GM18505 (cell line): ENCODE data around the gene CEP128.

Experiments
- ATAC-seq: cut with Tn5 transposase; IDR thresholded peaks from one replicate; pipeline ENCODE4 v1.9.1; 2021; ENCODE audit not compliant: unreplicated experiment
- POLR2A ChIP-seq: IDR thresholded peaks from 4 replicates; pipeline ENCODE4 v1.6.1; 2011; ENCODE audit warnings: borderline replicate concordance; ENCODE audit not compliant: insufficient read depth, insufficient read length; ENCODE audit errors: extremely low read depth

Gene CEP128

GRCh38 chr14:80522936-80523335, 418.6 kb downstream of the CEP128 start:
- TF ChIP-seq POLR2A: no peak
- no peak for ATAC-seq

GRCh38 chr14:80522411-80522810, 419.1 kb downstream of the CEP128 start:
- no peak for ATAC-seq
- TF ChIP-seq POLR2A: no peak

- no peak for ATAC-seq
- TF ChIP-seq POLR2A: no peak
Observed at GRCh38 chr14:80521456-80521855, 420.1 kb downstream of the CEP128 start.

DNA sequence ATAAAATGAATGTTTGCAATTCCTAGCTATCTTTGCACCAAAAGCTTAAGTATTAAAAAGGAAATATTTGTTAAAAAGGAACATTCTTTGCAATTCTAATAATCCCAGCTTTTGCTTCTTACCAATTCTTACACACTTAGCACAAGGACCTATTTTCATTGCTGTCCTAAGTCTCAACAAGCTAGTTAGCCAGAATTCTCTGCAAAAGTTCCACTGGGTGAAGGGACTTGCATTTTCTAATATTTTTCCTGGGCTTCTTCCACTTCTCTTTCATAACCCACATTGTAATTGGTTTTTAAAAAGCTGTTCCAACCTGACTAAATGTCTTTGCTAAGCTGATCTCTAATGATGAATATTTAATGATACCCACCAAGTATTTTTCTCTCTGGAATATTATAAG, 422.5 kb downstream of the CEP128 start:
- ATAC-seq: no peak
- no peak for TF ChIP-seq POLR2A

GRCh38 chr14:80518173-80518572, 423.4 kb downstream of the CEP128 start:
- no peak for ATAC-seq
- no peak for TF ChIP-seq POLR2A

DNA sequence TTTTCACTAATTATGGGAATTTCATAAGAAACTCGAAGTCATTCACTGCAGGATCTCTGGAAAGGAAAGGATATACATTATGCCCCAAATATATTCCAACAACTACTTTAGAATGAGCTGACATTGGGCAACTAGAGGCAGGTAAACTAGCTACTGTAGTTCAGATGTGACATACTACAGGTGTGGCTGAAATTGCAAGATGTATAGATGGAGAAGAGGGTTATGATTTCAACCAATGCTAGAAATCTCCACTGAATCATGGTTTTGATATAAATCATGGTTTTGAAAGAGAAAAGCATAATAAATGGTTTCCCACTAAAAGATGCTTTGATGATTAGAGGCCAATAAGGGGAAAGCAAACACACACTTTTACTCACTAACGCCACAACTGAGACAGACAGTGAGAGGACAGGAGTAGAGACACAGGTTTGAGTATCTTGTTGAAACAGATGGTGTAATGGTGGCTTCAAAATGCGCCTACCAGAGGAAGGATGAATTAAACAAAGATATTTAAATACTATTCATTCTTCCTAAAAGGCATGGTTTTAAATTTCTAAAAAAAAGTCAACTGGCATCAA, 434.2 kb downstream of the CEP128 start:
- no peak for TF ChIP-seq POLR2A
- ATAC-seq: no peak

DNA sequence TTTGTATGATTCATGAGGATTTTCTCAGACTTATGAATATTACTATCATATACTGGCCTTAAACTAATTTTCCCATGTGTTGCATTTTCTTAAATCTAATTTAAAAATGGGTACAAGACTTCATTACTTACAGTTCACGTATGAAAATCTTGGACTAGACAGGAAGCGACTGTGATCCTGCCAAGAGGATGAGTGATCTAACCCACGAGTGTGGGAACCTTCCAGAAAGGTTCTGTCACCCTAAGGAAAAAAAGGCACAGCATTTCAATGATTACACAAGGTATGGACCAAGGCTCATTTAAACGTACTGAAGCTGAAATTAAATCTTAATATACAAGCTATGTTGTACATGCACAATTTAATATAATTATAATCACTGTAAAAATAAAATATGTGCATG, 436.8 kb downstream of the CEP128 start:
- TF ChIP-seq POLR2A: no peak
- no peak for ATAC-seq

DNA sequence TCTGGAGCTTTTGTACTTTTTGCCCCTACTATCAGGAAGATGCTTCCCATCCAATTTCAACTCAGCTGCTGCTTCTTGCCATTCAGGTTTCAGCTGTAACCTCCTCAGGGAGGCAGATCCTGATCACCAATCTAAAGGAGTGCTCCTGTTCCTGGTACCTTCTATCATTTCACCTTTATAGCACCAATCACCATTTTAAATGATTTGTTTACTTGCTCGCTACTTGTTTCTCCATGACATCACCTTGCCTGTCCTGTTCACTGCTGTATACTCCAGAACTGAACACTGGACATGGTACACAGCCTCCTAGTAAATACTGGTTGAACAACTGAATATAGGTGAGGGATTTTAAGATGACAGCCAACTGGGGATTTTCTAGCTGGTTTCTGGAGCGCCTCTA, 443.0 kb downstream of the CEP128 start:
- no peak for ATAC-seq
- no peak for TF ChIP-seq POLR2A

DNA sequence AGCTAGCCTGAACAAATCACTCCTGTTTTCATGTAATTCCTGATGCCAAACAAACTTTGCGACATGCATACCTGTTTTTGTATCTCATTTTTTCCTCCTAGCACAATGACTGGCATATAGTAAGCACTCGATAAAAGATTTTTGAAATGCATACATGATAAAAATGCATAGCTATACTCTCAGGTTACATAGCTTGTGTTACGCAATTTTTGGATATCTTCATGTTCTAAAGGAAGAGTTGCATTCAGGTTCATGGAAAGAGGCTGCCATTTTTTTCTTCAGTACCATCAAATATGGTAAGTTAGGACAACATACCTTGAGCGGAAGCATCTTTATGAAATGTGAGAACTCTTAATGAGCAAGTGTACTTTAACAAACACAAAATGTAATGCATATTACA, 445.4 kb downstream of the CEP128 start:
- no peak for ATAC-seq
- TF ChIP-seq POLR2A: no peak

- no peak for ATAC-seq
- TF ChIP-seq POLR2A: no peak
Observed at GRCh38 chr14:80494769-80495168, 446.8 kb downstream of the CEP128 start.

DNA sequence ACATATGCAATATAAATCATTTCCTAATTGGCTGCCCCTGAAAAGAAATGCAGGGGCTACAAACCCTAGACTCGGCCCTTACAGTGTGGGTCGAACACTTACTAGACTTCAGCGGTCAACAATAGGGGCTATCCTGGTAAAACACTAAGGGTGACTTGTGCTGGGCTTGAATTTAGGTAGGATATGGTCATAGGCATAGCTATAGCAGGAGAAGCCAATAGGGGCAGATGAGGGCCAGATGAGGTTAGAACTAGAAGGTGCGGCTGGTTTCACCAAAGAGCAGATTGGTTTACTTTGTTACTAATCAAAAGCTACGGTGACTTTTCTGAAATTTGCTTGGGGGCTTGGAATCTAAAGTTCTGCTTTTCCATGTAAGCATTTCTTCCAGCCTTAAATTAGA, 447.9 kb downstream of the CEP128 start:
- no peak for ATAC-seq
- no peak for TF ChIP-seq POLR2A

GRCh38 chr14:80491650-80492049, 449.9 kb downstream of the CEP128 start:
- no peak for ATAC-seq
- TF ChIP-seq POLR2A: no peak

DNA sequence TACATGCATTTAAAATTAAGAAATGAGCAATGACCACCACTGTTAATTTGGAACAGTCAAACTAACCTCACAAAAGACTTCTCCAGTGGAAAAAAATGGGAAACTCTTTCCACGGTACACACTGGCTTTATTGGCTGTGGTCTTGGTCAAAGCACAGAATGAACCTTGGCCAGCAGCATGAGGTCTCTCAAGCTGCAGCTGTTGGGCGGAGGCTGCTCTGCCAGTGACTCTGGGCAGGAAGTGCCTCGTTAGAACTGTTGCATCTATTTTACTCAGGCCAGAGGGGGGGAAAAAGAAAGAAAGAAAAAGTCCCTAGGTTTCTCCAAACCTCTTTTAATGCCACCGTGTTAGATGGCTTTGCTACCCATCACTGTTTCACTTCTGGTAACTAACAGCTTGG, 450.4 kb downstream of the CEP128 start:
- TF ChIP-seq POLR2A: no peak
- no peak for ATAC-seq

DNA sequence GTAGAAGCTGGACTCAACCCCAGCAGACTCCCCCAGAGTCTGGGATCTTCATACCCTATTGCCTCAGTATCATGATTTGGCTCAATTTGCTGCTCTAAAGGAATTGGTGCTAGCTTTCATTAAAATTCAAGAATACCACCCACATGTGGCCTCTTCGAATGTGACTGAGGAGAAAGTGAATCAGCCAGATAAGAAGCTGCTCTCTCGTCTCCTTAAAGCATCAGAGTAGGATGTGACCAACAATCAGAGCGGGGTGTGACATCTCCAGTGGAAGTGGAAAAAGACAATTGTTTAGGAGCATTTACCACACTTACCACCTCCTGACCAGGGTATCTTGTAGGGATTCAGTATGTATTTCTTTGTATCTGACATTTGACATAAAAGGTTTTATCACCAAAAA, 452.0 kb downstream of the CEP128 start:
- no peak for TF ChIP-seq POLR2A
- no peak for ATAC-seq

GRCh38 chr14:80485764-80486163, 455.8 kb downstream of the CEP128 start:
- no peak for ATAC-seq
- no peak for TF ChIP-seq POLR2A
